Skeletal muscle tissue (tissue), 4 donors: ENCODE data around the gene HAUS1. TPM values are rescaled to one million over a fixed set of nuclear protein-coding genes. Genes with fewer than 3 reads are reported as not detected.
"Not testable (repeated sequence)": the region's sequence is repeated elsewhere in the genome, so short reads cannot be mapped to it uniquely, and the experiment has no call there.

ENCODE experiments used
- H3K27ac ChIP-seq: one replicate; pipeline ENCODE4 v1.7.0; 2013; ENCODE audit warnings: mild to moderate bottlenecking, low read depth, low read length, inconsistent platforms
- H3K27me3 ChIP-seq, 3 donors: one replicate each; pipeline ENCODE4 v1.7.0; 2013; ENCODE audit warnings: low read length in 3 of 3; ENCODE audit not compliant: control insufficient read depth in 3 of 3, insufficient read depth in 3 of 3
- H3K36me3 ChIP-seq, 3 donors: one replicate each; pipeline ENCODE4 v1.7.0; 2013; ENCODE audit warnings: low read length in 3 of 3; ENCODE audit not compliant: control insufficient read depth in 3 of 3, insufficient read depth in 3 of 3
- H3K4me1 ChIP-seq, 3 donors: one replicate each; pipeline ENCODE4 v1.7.0; 2013; ENCODE audit warnings: low read length in 3 of 3, mild to moderate bottlenecking in 3 of 3; ENCODE audit not compliant: control insufficient read depth in 3 of 3, insufficient read depth in 3 of 3
- H3K4me3 ChIP-seq, 3 donors: one replicate each; pipeline ENCODE4 v1.7.0; 2013; ENCODE audit warnings: low read length in 3 of 3
- H3K9ac ChIP-seq, 3 donors: one replicate each; pipeline ENCODE4 v1.7.0; 2013; ENCODE audit warnings: low read length in 3 of 3, mild to moderate bottlenecking in 3 of 3, moderate library complexity in 2 of 3, low read depth in 1 of 3
- H3K9me3 ChIP-seq, 3 donors: one replicate each; pipeline ENCODE4 v1.7.0; 2013; ENCODE audit warnings: low read length in 3 of 3; ENCODE audit not compliant: control insufficient read depth in 3 of 3
- total RNA-seq: library from RNA; depleted of rRNA; stranded (reverse); fragments of >200 nt; gene quantifications from one replicate; pipeline ENCODE4 v1.2.3, GENCODE V29; 2014
- donor health status: Osteomylitis.

The HAUS1 gene
- total RNA-seq, 1 donor from 2014 or later: 13.0 TPM

GRCh38 chr18:46163941-46164499, 59.8 kb downstream of the HAUS1 start:
- Histone ChIP-seq H3K27ac (no peak overlapping the region), H3K4me1 (no peaks in the 10 kb centered on the region), H3K4me3 (no peak overlapping the region), H3K27me3 (no peaks in the 10 kb centered on the region), H3K36me3 (no peaks in the 10 kb centered on the region), H3K9ac (no peak overlapping the region), H3K9me3 (no peaks in the 10 kb centered on the region)

GRCh38 chr18:46164502-46164901, 60.3 kb downstream of the HAUS1 start:
- H3K9ac ChIP-seq, H3K27me3 ChIP-seq, H3K4me3 ChIP-seq, H3K36me3 ChIP-seq, H3K27ac ChIP-seq, H3K9me3 ChIP-seq, H3K4me1 ChIP-seq: not testable (repeated sequence)

GRCh38 chr18:46164920-46165319, 60.7 kb downstream of the HAUS1 start:
- no peak overlapping the region for H3K9ac ChIP-seq
- no peaks in the 10 kb centered on the region for H3K36me3 ChIP-seq
- no peak overlapping the region for H3K27ac ChIP-seq
- no peak overlapping the region for H3K4me3 ChIP-seq
- H3K27me3 ChIP-seq: no peaks in the 10 kb centered on the region
- no peaks in the 10 kb centered on the region for H3K4me1 ChIP-seq
- no peaks in the 10 kb centered on the region for H3K9me3 ChIP-seq

GRCh38 chr18:46166261-46166970, 62.2 kb downstream of the HAUS1 start:
- H3K9ac ChIP-seq: no peak overlapping the region
- no peak overlapping the region for H3K27ac ChIP-seq

GRCh38 chr18:46167971-46168370, 63.8 kb downstream of the HAUS1 start:
- no peaks in the 10 kb centered on the region for H3K36me3 ChIP-seq
- H3K9ac ChIP-seq: no peak overlapping the region
- no peaks in the 10 kb centered on the region for H3K27me3 ChIP-seq
- no peak overlapping the region for H3K4me3 ChIP-seq
- no peak overlapping the region for H3K27ac ChIP-seq
- peaks cover 0 to 6% (median 3%) of the 10 kb centered on the region in 3 donors for H3K4me1 ChIP-seq
- no peaks in the 10 kb centered on the region for H3K9me3 ChIP-seq

More at GRCh38 chr18:46166261-46166970, 62.2 kb downstream of the HAUS1 start:
- Histone ChIP-seq H3K9me3 (no peaks in the 10 kb centered on the region), H3K4me1 (no peaks in the 10 kb centered on the region), H3K36me3 (no peaks in the 10 kb centered on the region), H3K4me3 (no peak overlapping the region), H3K27me3 (no peaks in the 10 kb centered on the region)

- Histone ChIP-seq H3K36me3 (no peaks in the 10 kb centered on the region), H3K9me3 (no peaks in the 10 kb centered on the region), H3K4me1 (peaks cover 0 to 15% (median 6%) of the 10 kb centered on the region in 3 donors), H3K4me3 (no peak overlapping the region), H3K9ac (no peak overlapping the region), H3K27me3 (no peaks in the 10 kb centered on the region), H3K27ac (no peak overlapping the region)
Measured at GRCh38 chr18:46169464-46169941, 65.3 kb downstream of the HAUS1 start.

GRCh38 chr18:46171331-46171730, 67.1 kb downstream of the HAUS1 start:
- Histone ChIP-seq H3K36me3 (no peaks in the 10 kb centered on the region), H3K9me3 (no peaks in the 10 kb centered on the region), H3K9ac (no peak overlapping the region), H3K4me1 (peaks cover 9 to 20% (median 16%) of the 10 kb centered on the region in 3 donors), H3K27ac (no peak overlapping the region), H3K27me3 (no peaks in the 10 kb centered on the region), H3K4me3 (no peak overlapping the region)

- peaks cover 11 to 24% (median 18%) of the 10 kb centered on the region in 3 donors for H3K4me1 ChIP-seq
- H3K4me3 ChIP-seq: peak overlapping the region; percentile 89 to 99 (median 99)
- peak overlapping the region; percentile 94 to 100 (median 98) for H3K9ac ChIP-seq
- H3K27me3 ChIP-seq: no peaks in the 10 kb centered on the region
- no peaks in the 10 kb centered on the region for H3K36me3 ChIP-seq
- no peaks in the 10 kb centered on the region for H3K9me3 ChIP-seq
- peak overlapping the region; percentile 96 for H3K27ac ChIP-seq
Measured at GRCh38 chr18:46173393-46174341, 69.5 kb downstream of the HAUS1 start.

GRCh38 chr18:46174342-46175041, 70.3 kb downstream of the HAUS1 start:
- no peaks in the 10 kb centered on the region for H3K9me3 ChIP-seq
- peak overlapping the region; percentile 94 to 100 (median 98) for H3K9ac ChIP-seq
- H3K27me3 ChIP-seq: no peaks in the 10 kb centered on the region
- peaks cover 11 to 24% (median 18%) of the 10 kb centered on the region in 3 donors for H3K4me1 ChIP-seq
- peak overlapping the region; percentile 96 for H3K27ac ChIP-seq
- no peaks in the 10 kb centered on the region for H3K36me3 ChIP-seq
- peak overlapping the region; percentile 89 to 99 (median 99) for H3K4me3 ChIP-seq
